ENCODE results near the gene TRMT2A.

The TRMT2A gene

DNA sequence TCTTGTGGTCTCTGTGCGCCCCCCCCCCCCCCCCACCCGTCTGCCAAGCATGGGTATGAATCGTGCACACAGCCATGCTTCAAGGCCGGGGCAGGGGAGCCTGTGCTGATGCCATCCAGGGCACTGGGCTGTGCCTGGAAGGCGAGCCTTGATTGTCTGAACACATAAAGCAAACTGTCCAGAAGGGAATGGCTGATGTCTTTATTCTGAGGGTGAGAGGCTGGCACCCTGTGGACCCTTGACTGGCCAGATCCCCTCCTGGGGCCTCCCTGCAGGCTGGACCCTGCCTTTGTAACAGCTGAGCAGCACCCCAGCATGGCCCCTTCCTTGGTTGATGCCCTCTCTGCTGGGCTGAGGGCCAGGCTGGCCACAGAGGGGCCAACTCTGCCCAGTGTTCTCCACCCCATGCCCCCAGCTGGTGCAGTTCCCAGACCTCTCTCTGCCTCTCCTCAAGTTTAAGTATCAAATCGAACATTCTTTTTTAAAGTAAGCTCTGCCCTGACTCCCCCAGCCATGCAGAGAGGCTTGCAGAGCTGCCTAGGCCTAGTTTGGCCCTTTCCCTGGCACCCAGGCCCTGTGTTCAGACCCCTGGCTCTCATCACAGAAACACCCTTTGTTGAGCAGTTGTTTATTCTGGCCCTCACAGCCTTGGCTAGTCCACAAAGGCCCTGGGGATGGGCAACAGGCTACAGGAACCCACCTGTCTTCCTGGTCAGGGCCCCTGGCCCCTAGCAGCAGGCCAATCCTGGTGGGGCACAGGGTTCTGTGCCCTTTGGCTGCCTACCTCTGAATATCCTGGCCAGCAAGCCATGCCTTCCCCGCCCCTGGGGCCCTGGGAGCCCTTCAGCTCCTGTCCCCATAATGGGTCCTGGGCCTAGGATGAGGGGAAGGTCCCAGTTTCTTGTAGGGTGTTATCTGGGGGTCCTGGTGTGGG lies 5.1 kb downstream of the TRMT2A start:
- Histone ChIP-seq H2BK15ac (ENCODE audit: low read length) (no peak overlapping the region), H3K9me3 (replicated peaks in 1 of 2; ENCODE audit: control insufficient read depth in 2 of 2, insufficient read depth in 1 of 2, low read depth in 1 of 2, low read length in 2 of 2) (no peaks in the 10 kb centered on the region), H2AK5ac (ENCODE audit: low read depth, low read length) (peak overlapping the region; percentile 13), H3K9ac (ENCODE audit: low read depth, low read length, poor library complexity) (no peak overlapping the region), H3K27ac (replicated peaks; ENCODE audit: low read length) (no peak overlapping the region), H3K4me1 (ENCODE audit: control insufficient read depth in 2 of 2, insufficient read depth in 1 of 2, low read depth in 1 of 2, low read length in 2 of 2) (peaks cover 3 to 4% of the 10 kb centered on the region in 2 donors), H3K36me3 (replicated peaks in 1 of 2; ENCODE audit: control insufficient read depth in 2 of 2, insufficient read depth in 2 of 2, low read length in 2 of 2) (peaks cover 81 to 92% of the 10 kb centered on the region in 2 donors), H3K18ac (ENCODE audit: low read length) (no peak overlapping the region), H3K4me3 (ENCODE audit: low read length in 2 of 2) (no peak overlapping the region), H3K23ac (ENCODE audit: low read depth, low read length, poor library complexity) (peak overlapping the region; percentile 85), H4K8ac (ENCODE audit: low read depth, low read length) (no peak overlapping the region), H3K14ac (ENCODE audit: low read length) (no peak overlapping the region), H2BK120ac (ENCODE audit: low read depth, low read length) (no peak overlapping the region), H2AFZ (ENCODE audit: low read length) (no peak overlapping the region), H4K91ac (ENCODE audit: low read depth, low read length, poor library complexity) (no peak overlapping the region), H3K4ac (ENCODE audit: low read length) (no peak overlapping the region), H3K4me2 (ENCODE audit: insufficient read depth, low read length, poor library complexity, severe bottlenecking) (no peak overlapping the region), H2BK12ac (ENCODE audit: low read length) (no peak overlapping the region), H3K27me3 (ENCODE audit: control insufficient read depth in 3 of 3, insufficient read depth in 3 of 3, low read depth in 1 of 3, low read length in 3 of 3) (no peaks in the 10 kb centered on the region), H3K79me1 (ENCODE audit: low read depth, low read length) (peaks cover 34% of the 10 kb centered on the region), H2BK5ac (ENCODE audit: low read length) (no peak overlapping the region)
- WGBS, 2 donors (ENCODE audit: extremely low coverage in 2 of 2, insufficient read length in 2 of 2, insufficient replicate concordance in 1 of 2), result no CpG with 5 or more reads among the region's 7 CpGs
- DNase-seq (ENCODE audit: low spot score), result no peak

- H3K14ac ChIP-seq (ENCODE audit: low read length), result no peak overlapping the region
- no peak for DNase-seq (ENCODE audit: low spot score)
- no peaks in the 10 kb centered on the region for H3K9me3 ChIP-seq (replicated peaks in 1 of 2; ENCODE audit: control insufficient read depth in 2 of 2, insufficient read depth in 1 of 2, low read depth in 1 of 2, low read length in 2 of 2)
- H3K18ac ChIP-seq (ENCODE audit: low read length), result no peak overlapping the region
- no peak overlapping the region for H2AFZ ChIP-seq (ENCODE audit: low read length)
- no peak overlapping the region for H2AK5ac ChIP-seq (ENCODE audit: low read depth, low read length)
- no peak overlapping the region for H2BK15ac ChIP-seq (ENCODE audit: low read length)
- no peak overlapping the region for H3K4ac ChIP-seq (ENCODE audit: low read length)
- H3K36me3 ChIP-seq (replicated peaks in 1 of 2; ENCODE audit: control insufficient read depth in 2 of 2, insufficient read depth in 2 of 2, low read length in 2 of 2), result peaks cover 89 to 100% of the 10 kb centered on the region in 2 donors
- H3K79me1 ChIP-seq (ENCODE audit: low read depth, low read length), result peaks cover 29% of the 10 kb centered on the region
- peak overlapping the region; percentile 12 for H3K9ac ChIP-seq (ENCODE audit: low read depth, low read length, poor library complexity)
- no peak overlapping the region for H2BK12ac ChIP-seq (ENCODE audit: low read length)
- H3K4me3 ChIP-seq (ENCODE audit: low read length in 2 of 2), result no peak overlapping the region
- no CpG with 5 or more reads among the region's 14 CpGs for WGBS, 2 donors (ENCODE audit: extremely low coverage in 2 of 2, insufficient read length in 2 of 2, insufficient replicate concordance in 1 of 2)
- H4K91ac ChIP-seq (ENCODE audit: low read depth, low read length, poor library complexity), result no peak overlapping the region
- H2BK120ac ChIP-seq (ENCODE audit: low read depth, low read length), result no peak overlapping the region
- no peak overlapping the region for H2BK5ac ChIP-seq (ENCODE audit: low read length)
- H3K27ac ChIP-seq (replicated peaks; ENCODE audit: low read length), result peak overlapping the region; percentile 56
- no peak overlapping the region for H3K4me2 ChIP-seq (ENCODE audit: insufficient read depth, low read length, poor library complexity, severe bottlenecking)
- no peak overlapping the region for H4K8ac ChIP-seq (ENCODE audit: low read depth, low read length)
- no peaks in the 10 kb centered on the region for H3K27me3 ChIP-seq (ENCODE audit: control insufficient read depth in 3 of 3, insufficient read depth in 3 of 3, low read depth in 1 of 3, low read length in 3 of 3)
- H3K4me1 ChIP-seq (ENCODE audit: control insufficient read depth in 2 of 2, insufficient read depth in 1 of 2, low read depth in 1 of 2, low read length in 2 of 2), result peaks cover 2 to 3% of the 10 kb centered on the region in 2 donors
- H3K23ac ChIP-seq (ENCODE audit: low read depth, low read length, poor library complexity), result peak overlapping the region; percentile 89
Observed at GRCh38 chr22:20111045-20111688, 5.9 kb downstream of the TRMT2A start.

DNA sequence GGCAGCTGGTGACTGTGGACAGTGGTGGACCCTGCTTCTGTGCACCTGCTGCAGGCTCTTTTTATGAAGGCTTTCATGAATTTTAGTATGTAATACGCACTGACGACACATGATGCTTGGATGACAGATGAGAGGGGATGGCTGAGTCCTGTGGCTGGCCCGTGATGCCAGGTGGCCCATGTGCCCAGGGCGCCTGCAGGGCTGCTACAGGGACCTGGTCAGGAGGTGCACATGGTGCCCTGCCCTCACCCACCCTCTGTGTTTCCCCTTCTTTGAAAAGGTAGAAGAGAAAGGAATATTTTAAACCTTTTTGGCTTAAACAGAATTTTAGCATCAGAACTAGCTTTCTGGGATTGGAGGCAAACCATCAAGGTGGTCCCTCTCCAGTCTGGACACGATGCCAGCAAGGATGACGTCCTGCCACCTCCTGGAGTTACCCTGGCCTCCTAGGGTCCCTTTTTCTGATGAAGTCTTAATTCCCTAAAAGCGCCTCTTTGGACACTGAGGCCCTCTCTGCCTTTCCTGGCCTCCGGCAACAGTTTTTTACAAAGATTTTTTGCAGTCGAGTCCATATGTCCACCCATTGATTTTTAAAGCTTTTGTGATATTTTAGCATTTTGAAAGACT lies 6.6 kb downstream of the TRMT2A start:
- Histone ChIP-seq H2AK5ac (ENCODE audit: low read depth, low read length) (no peak overlapping the region), H3K18ac (ENCODE audit: low read length) (no peak overlapping the region), H3K79me1 (ENCODE audit: low read depth, low read length) (peaks cover 27% of the 10 kb centered on the region), H3K9me3 (replicated peaks in 1 of 2; ENCODE audit: control insufficient read depth in 2 of 2, insufficient read depth in 1 of 2, low read depth in 1 of 2, low read length in 2 of 2) (no peaks in the 10 kb centered on the region), H3K4me3 (ENCODE audit: low read length in 2 of 2) (no peak overlapping the region), H2BK15ac (ENCODE audit: low read length) (no peak overlapping the region), H3K27ac (replicated peaks; ENCODE audit: low read length) (no peak overlapping the region), H3K14ac (ENCODE audit: low read length) (no peak overlapping the region), H4K8ac (ENCODE audit: low read depth, low read length) (no peak overlapping the region), H2BK12ac (ENCODE audit: low read length) (no peak overlapping the region), H2BK120ac (ENCODE audit: low read depth, low read length) (no peak overlapping the region), H3K23ac (ENCODE audit: low read depth, low read length, poor library complexity) (peak overlapping the region; percentile 95), H3K27me3 (ENCODE audit: control insufficient read depth in 3 of 3, insufficient read depth in 3 of 3, low read depth in 1 of 3, low read length in 3 of 3) (no peaks in the 10 kb centered on the region), H3K36me3 (replicated peaks in 1 of 2; ENCODE audit: control insufficient read depth in 2 of 2, insufficient read depth in 2 of 2, low read length in 2 of 2) (peaks cover 90 to 100% of the 10 kb centered on the region in 2 donors), H4K91ac (ENCODE audit: low read depth, low read length, poor library complexity) (no peak overlapping the region), H3K4me2 (ENCODE audit: insufficient read depth, low read length, poor library complexity, severe bottlenecking) (no peak overlapping the region), H2BK5ac (ENCODE audit: low read length) (no peak overlapping the region), H2AFZ (ENCODE audit: low read length) (no peak overlapping the region), H3K4ac (ENCODE audit: low read length) (no peak overlapping the region), H3K4me1 (ENCODE audit: control insufficient read depth in 2 of 2, insufficient read depth in 1 of 2, low read depth in 1 of 2, low read length in 2 of 2) (no peaks in the 10 kb centered on the region), H3K9ac (ENCODE audit: low read depth, low read length, poor library complexity) (no peak overlapping the region)
- no CpG with 5 or more reads among the region's 9 CpGs for WGBS, 2 donors (ENCODE audit: extremely low coverage in 2 of 2, insufficient read length in 2 of 2, insufficient replicate concordance in 1 of 2)
- no peak for DNase-seq (ENCODE audit: low spot score)
